Measurements from ENCODE around the gene CDH4.

- TF ChIP-seq HNF1A (IDR thresholded peaks at IDR 0.05; ENCODE audit: low read depth) = no peak
- TF ChIP-seq HNF1A (CRISPR knock-in tag; IDR thresholded peaks at IDR 0.05; ENCODE audit: borderline replicate concordance) = no peak
- no peak for TF ChIP-seq PATZ1 (CRISPR knock-in tag; IDR thresholded peaks at IDR 0.05)
- TF ChIP-seq E2F1 (CRISPR knock-in tag; IDR thresholded peaks at IDR 0.05) = no peak
- no peak for TF ChIP-seq ZNF501 (CRISPR knock-in tag; IDR thresholded peaks at IDR 0.05)
These were observed 543.9 kb downstream of the CDH4 start for GRCh38 chr20:61795669-61796630.

Measured in HepG2 (cell line).